ENCODE measurements around the gene SOX6.

The SOX6 gene

GRCh38 chr11:15918674-15919073 lies 437.7 kb downstream of the SOX6 start:
- no peak for DNase-seq

DNA sequence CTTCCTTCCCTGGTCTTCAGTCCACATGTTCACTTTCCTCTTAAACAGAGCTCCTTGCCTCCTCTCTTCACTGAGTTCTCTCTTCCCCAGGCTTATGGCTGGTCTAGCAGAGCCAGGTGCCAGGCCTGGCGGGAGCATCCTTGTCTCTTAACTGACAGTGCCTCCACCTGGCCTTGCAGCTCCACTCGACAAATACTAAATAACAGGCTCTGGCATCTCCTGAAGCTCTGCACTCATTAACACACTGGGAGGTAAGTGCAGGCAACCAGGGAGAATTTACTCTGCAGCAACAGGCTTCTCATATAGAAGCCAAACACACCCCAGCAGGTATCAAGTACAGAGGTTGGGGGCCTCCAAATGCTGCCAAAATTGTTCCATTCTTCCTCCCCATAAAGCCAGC lies 438.1 kb downstream of the SOX6 start:
- no peak for DNase-seq
